GM12878 (cell line): Measurements from ENCODE around the gene LRRC61. TPM values are rescaled to one million over a fixed set of nuclear protein-coding genes. Genes with fewer than 3 reads are reported as not detected.

Source experiments
- ASH2L ChIP-seq: fragments of 300-600, 200-600 bp; sonication (generic); IDR thresholded peaks from 2 replicates; pipeline ENCODE4 v1.6.1; 2017; ENCODE audit warnings: low read depth, mild to moderate bottlenecking, borderline replicate concordance
- ATF7 ChIP-seq: fragments of 450-650 bp; IDR thresholded peaks from 2 replicates; pipeline ENCODE4 v1.6.1; 2016; ENCODE audit warnings: low read depth, mild to moderate bottlenecking
- CHD1 ChIP-seq: IDR thresholded peaks from 2 replicates; pipeline ENCODE4 v1.6.1; 2012; ENCODE audit warnings: low read depth, low read length, improper control_type of control experiment
- CREM ChIP-seq: IDR thresholded peaks from 2 replicates; pipeline ENCODE4 v1.6.1; 2014; ENCODE audit warnings: antibody characterized with exemption, low read depth
- ETV6 ChIP-seq, 2 experiments: fragments of 450-650 bp in 1 of 2; IDR thresholded peaks in 1 of 2; conservative IDR thresholded peaks in 1 of 2; 2 replicates each; pipeline ENCODE4 v1.6.1; 2014; ENCODE audit warnings: antibody characterized with exemption in 1 of 2, borderline replicate concordance in 1 of 2, low read depth in 1 of 2, mild to moderate bottlenecking in 1 of 2, moderate library complexity in 1 of 2
- GATAD2B ChIP-seq: fragments of 450-650 bp; conservative IDR thresholded peaks from 2 replicates; pipeline ENCODE4 v1.6.1; 2017; ENCODE audit warnings: low read depth, mild to moderate bottlenecking, moderate library complexity
- HDGF ChIP-seq: fragments of 450-650 bp; IDR thresholded peaks from 2 replicates; pipeline ENCODE4 v1.6.1; 2016; ENCODE audit warnings: antibody characterized with exemption
- IKZF1 ChIP-seq: fragments of 450-650 bp; conservative IDR thresholded peaks from 2 replicates; pipeline ENCODE4 v1.6.1; 2017; ENCODE audit warnings: antibody characterized with exemption, mild to moderate bottlenecking
- JUND ChIP-seq: IDR thresholded peaks from 2 replicates; pipeline ENCODE4 v1.6.1; 2012; ENCODE audit warnings: low read depth, mild to moderate bottlenecking, low read length, improper control_type of control experiment, moderate library complexity
- NBN ChIP-seq: fragments of 450-650 bp; IDR thresholded peaks from 2 replicates; pipeline ENCODE4 v1.6.1; 2016
- NR2C1 ChIP-seq: fragments of 450-650 bp; IDR thresholded peaks from 2 replicates; pipeline ENCODE4 v1.6.1; 2017; ENCODE audit warnings: antibody characterized with exemption, mild to moderate bottlenecking, moderate library complexity
- POLR2AphosphoS2 ChIP-seq: IDR thresholded peaks from 2 replicates; pipeline ENCODE4 v1.6.1; 2011; ENCODE audit warnings: low read depth, mild to moderate bottlenecking, low read length, improper control_type of control experiment, moderate library complexity
- RB1 ChIP-seq: fragments of 450-650 bp; formaldehyde crosslinking; IDR thresholded peaks from 2 replicates; pipeline ENCODE4 v1.6.1; 2017; ENCODE audit warnings: mild to moderate bottlenecking, borderline replicate concordance
- SIN3A ChIP-seq: IDR thresholded peaks from 2 replicates; pipeline ENCODE4 v1.6.1; 2012; ENCODE audit warnings: low read depth, low read length, improper control_type of control experiment
- SKIL ChIP-seq: fragments of 450-650 bp; IDR thresholded peaks from 2 replicates; pipeline ENCODE4 v1.6.1; 2017; ENCODE audit warnings: mild to moderate bottlenecking, low read depth, inconsistent platforms; ENCODE audit not compliant: poor library complexity, severe bottlenecking
- SMARCA5 ChIP-seq: fragments of 450-650 bp; IDR thresholded peaks from 2 replicates; pipeline ENCODE4 v1.6.1; 2017; ENCODE audit warnings: mild to moderate bottlenecking
- SMC3 ChIP-seq: IDR thresholded peaks from 2 replicates; pipeline ENCODE4 v1.6.1; 2011; ENCODE audit warnings: low read length, improper control_type of control experiment, borderline replicate concordance
- STAT1 ChIP-seq: fragments of 450-650 bp; conservative IDR thresholded peaks from 2 replicates; pipeline ENCODE4 v1.6.1; 2014; ENCODE audit warnings: antibody characterized with exemption, mild to moderate bottlenecking
- STAT3 ChIP-seq: IDR thresholded peaks from 2 replicates; pipeline ENCODE4 v1.6.1; 2011; ENCODE audit warnings: low read depth, low read length, improper control_type of control experiment
- ZBED1 ChIP-seq: IDR thresholded peaks from 2 replicates; pipeline ENCODE4 v1.6.1; 2016; ENCODE audit warnings: borderline replicate concordance
- polyA plus RNA-seq, 11 experiments: library from polyadenylated mRNA; depleted of rRNA in 4 of 11; unstranded in 6 of 11; stranded (reverse) in 5 of 11; fragments of >200 nt; fragmentation: Nextera tagmentation in 4 of 11; fragmentation: Illumina TruSeq in 1 of 11; extraction: Ambion mirVana in 4 of 11; extraction: Trizol in 1 of 11; gene quantifications; 1 replicate in 1 of 11; 2 replicates in 10 of 11; pipeline versions ENCODE4 v1.2.1 to v1.2.3, GENCODE V29; 2011 to 2016; ENCODE audit warnings: inconsistent platforms in 2 of 11, missing spikeins in 2 of 11, low read depth in 1 of 11
- total RNA-seq, 4 experiments: library from RNA; depleted of rRNA in 3 of 4; stranded (reverse); fragments of >200 nt in 3 of 4; fragmentation: Illumina TruSeq in 1 of 4; extraction: Trizol in 1 of 4; gene quantifications; 2 replicates each; pipeline versions ENCODE4 v1.2.1 to v1.2.3, GENCODE V29; 2013 to 2021
- TF ChIP-seq, protein P1 (sequence below): fragments of 450-650 bp; IDR thresholded peaks from 2 replicates; pipeline ENCODE4 v1.6.1; 2017; ENCODE audit warnings: mild to moderate bottlenecking, moderate library complexity

The LRRC61 gene
- total and polyA plus RNA-seq, 10 of the 15 experiments (the other 5 are each of a cell fraction or from before 2014, with no cell fraction given) = 1.4 to 54.2 (median 21.8) TPM

DNA sequence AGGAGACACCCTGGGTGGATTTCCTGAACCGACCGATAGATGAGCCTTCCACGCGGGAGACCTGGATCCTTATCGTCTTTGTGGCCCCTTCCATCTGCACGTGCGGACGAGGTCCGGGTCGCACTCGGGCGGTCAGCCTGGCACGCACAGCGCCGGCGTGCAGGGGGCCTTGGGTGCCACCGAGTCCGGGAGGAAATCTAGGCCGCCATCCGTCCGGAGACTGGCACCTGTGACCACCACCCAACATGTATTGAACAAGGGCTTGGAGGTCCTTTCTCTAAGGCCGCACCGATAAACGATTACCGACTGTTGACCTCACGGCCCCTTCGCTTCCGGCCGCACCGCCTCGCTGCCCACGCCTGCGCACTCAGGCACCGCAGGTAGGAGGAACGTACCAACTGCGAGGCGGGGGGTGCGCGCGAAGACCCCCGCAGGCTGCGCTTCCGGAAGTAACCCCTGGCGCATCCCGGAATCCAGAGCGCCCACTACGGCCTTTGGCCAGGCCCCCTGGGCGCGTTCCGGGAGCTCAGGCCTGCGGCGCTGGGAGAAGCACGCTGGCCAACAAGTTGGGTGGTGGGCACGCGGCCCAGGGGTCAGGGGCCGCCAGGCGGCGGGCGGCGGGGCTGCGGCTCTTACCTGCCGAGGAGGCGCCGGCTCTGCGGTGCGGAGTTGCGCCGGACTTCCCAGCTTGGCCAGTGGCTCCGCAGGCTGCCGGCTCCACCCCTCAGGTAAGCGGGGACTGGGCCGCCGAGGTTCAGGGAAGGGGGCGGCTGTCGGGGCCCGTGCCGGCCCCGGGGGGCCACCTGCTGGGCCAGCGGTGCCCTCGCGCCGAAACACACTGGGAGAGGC, at the start of gene LRRC61, which contains the start of gene ACTR3C (continued):
- TF ChIP-seq ATF7 (peak; percentile 94), ZBED1 (peak; percentile 66; the same call in 1 of the 2 replicates), NBN (peak; percentile 70), SKIL (no peak), GATAD2B (peak; percentile 99), RB1 (0 out of 2 replicates have a peak, but pooled peaks have one; percentile 51), NR2C1 (peak; percentile 71), SMC3 (0 out of 2 replicates have a peak, but pooled peaks have one; percentile 11), STAT3 (0 out of 2 replicates have a peak, but pooled peaks have one; percentile 3), HDGF (peak; percentile 52; the same call in 1 of the 2 replicates), CREM (0 out of 2 replicates have a peak, but pooled peaks have one; percentile 29), ASH2L (0 out of 2 replicates have a peak, but pooled peaks have one; percentile 84), STAT1 (no peak), JUND (peak; percentile 94), ETV6 (conservative IDR thresholded peaks at IDR 0.05 in 1 of 2, IDR thresholded peaks at IDR 0.05 in 1 of 2; ENCODE audit: borderline replicate concordance in 1 of 2, low read depth in 1 of 2) (no peak), CHD1 (peak; percentile 96), SMARCA5 (peak; percentile 65; the same call in 1 of the 2 replicates), SIN3A (no peak), POLR2AphosphoS2 (0 out of 2 replicates have a peak, but pooled peaks have one; percentile 34), IKZF1 (peak; percentile 85)
- TF ChIP-seq, protein P1, sequence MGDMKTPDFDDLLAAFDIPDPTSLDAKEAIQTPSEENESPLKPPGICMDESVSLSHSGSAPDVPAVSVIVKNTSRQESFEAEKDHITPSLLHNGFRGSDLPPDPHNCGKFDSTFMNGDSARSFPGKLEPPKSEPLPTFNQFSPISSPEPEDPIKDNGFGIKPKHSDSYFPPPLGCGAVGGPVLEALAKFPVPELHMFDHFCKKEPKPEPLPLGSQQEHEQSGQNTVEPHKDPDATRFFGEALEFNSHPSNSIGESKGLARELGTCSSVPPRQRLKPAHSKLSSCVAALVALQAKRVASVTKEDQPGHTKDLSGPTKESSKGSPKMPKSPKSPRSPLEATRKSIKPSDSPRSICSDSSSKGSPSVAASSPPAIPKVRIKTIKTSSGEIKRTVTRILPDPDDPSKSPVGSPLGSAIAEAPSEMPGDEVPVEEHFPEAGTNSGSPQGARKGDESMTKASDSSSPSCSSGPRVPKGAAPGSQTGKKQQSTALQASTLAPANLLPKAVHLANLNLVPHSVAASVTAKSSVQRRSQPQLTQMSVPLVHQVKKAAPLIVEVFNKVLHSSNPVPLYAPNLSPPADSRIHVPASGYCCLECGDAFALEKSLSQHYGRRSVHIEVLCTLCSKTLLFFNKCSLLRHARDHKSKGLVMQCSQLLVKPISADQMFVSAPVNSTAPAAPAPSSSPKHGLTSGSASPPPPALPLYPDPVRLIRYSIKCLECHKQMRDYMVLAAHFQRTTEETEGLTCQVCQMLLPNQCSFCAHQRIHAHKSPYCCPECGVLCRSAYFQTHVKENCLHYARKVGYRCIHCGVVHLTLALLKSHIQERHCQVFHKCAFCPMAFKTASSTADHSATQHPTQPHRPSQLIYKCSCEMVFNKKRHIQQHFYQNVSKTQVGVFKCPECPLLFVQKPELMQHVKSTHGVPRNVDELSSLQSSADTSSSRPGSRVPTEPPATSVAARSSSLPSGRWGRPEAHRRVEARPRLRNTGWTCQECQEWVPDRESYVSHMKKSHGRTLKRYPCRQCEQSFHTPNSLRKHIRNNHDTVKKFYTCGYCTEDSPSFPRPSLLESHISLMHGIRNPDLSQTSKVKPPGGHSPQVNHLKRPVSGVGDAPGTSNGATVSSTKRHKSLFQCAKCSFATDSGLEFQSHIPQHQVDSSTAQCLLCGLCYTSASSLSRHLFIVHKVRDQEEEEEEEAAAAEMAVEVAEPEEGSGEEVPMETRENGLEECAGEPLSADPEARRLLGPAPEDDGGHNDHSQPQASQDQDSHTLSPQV = 0 out of 2 replicates have a peak, but pooled peaks have one; percentile 64
